Stomach (tissue), 19 donors: ENCODE results near the gene CHD9. TPM values are rescaled to one million over a fixed set of nuclear protein-coding genes. Genes with fewer than 3 reads are reported as not detected.

Experiments used
- DNase-seq, 2 donors: peaks; one replicate each; pipeline versions ENCODE4 v3.0.0 to v3.0.0-alpha.2; 2013 to 2019
- H3K27ac ChIP-seq, 5 donors: fragments of 200-600 bp in 4 of 5; sonication (generic) in 4 of 5; one replicate each; pipeline ENCODE4 v1.5.1; 2013 to 2019; ENCODE audit warnings: mild to moderate bottlenecking in 1 of 5, moderate library complexity in 1 of 5
- H3K27me3 ChIP-seq, 3 donors: fragments of 200-600 bp; sonication (generic); one replicate each; pipeline ENCODE4 v1.5.1; 2017 to 2019; ENCODE audit warnings: mixed run types in 1 of 3
- H3K36me3 ChIP-seq, 4 donors: fragments of 200-600 bp; sonication (generic); 1 replicate in 3 of 4; 2 replicates in 1 of 4; pipeline ENCODE4 v1.5.1; 2016 to 2019
- H3K4me1 ChIP-seq, 4 donors: fragments of 200-600 bp; sonication (generic); one replicate each; pipeline ENCODE4 v1.5.1; 2016 to 2019
- H3K4me3 ChIP-seq, 4 donors: fragments of 200-600 bp; sonication (generic) in 3 of 4; one replicate each; pipeline ENCODE4 v1.5.1; 2016 to 2019; ENCODE audit warnings: mild to moderate bottlenecking in 1 of 4
- H3K9me3 ChIP-seq, 4 donors: fragments of 200-600 bp; sonication (generic); one replicate each; pipeline ENCODE4 v1.5.1; 2016 to 2019
- CTCF ChIP-seq, 7 experiments: fragments of 450-650 bp in 4 of 7; fragments of 200-600 bp in 3 of 7; sonication (generic) in 3 of 7; IDR thresholded peaks; one replicate each; pipeline ENCODE4 v1.5.1; 2016 to 2019; ENCODE audit warnings: antibody characterized with exemption in 7 of 7, control low read depth in 2 of 7, mild to moderate bottlenecking in 1 of 7
- EP300 ChIP-seq: sonication (generic); formaldehyde crosslinking; IDR thresholded peaks from one replicate; pipeline ENCODE4 v1.6.1; 2017; ENCODE audit warnings: antibody characterized with exemption
- POLR2A ChIP-seq, 4 donors: fragments of 450-650 bp; IDR thresholded peaks; one replicate each; pipeline ENCODE4 v1.6.1; 2016; ENCODE audit warnings: antibody characterized with exemption in 4 of 4, control low read depth in 2 of 4, mild to moderate bottlenecking in 1 of 4, moderate library complexity in 1 of 4
- POLR2AphosphoS5 ChIP-seq, 3 donors: sonication (generic); formaldehyde crosslinking; IDR thresholded peaks; one replicate each; pipeline ENCODE4 v1.6.1; 2016; ENCODE audit warnings: antibody characterized with exemption in 3 of 3
- WGBS, 5 donors: extraction: QIAGEN DNeasy Blood & Tissue Kit in 3 of 5; methylation state at CpG; one replicate each; pipeline versions ENCODE4 v1.1.5 to v1.1.7; 2013 to 2018; 5-methylcytosine and 5-hydroxymethylcytosine counted together
- intact Hi-C: fragments of 100-400 bp; cut with DNase I; formaldehyde crosslinking; loops from one replicate; pipeline ENCODE4 v1.15.1; 2023; ENCODE audit warnings: low total_unique reads
- long read RNA-seq, 10 donors: transcript quantifications; one replicate each; lab custom pipeline, GENCODE V29; 2026
- polyA plus RNA-seq, 3 donors: library from polyadenylated mRNA; stranded (reverse); fragments of 200-250 nt; gene quantifications; one replicate each; pipeline ENCODE4 v1.2.3, GENCODE V29; 2013
- total RNA-seq, 5 donors: library from RNA; depleted of rRNA; stranded (reverse); fragments of >200 nt; gene quantifications; one replicate each; pipeline versions ENCODE4 v1.1.0 to v1.2.3, GENCODE V29; 2014 to 2016
- donor health status: healthy with polysubstance abuse.
- donor health status: Bipolar disorder and iron deficiency.
- donor health status: healthy.

CHD9 gene
- total RNA-seq (100 to 1,000 TPM in 2 of 5 donors, 10 to 100 TPM in 3; 26.6 to 224 (median 78.1) TPM), polyA plus RNA-seq (1 to 10 TPM; 8.1 to 9.7 (median 8.7) TPM)
- long read RNA-seq, donor 1 = 0 reads
- long read RNA-seq, donor 2, partial matches to known transcripts = 0 of 1 reads
- long read RNA-seq, donor 2, other reads (novel, unspliced or antisense) = 0 of 1 reads
- long read RNA-seq, donor 3 = 0 reads
- long read RNA-seq, donor 4, partial matches to known transcripts = 0 of 1 reads
- long read RNA-seq, donor 4, other reads (novel, unspliced or antisense) = 0 of 1 reads
- long read RNA-seq, donor 5, partial matches to known transcripts = 0 of 2 reads
- long read RNA-seq, donor 5, other reads (novel, unspliced or antisense) = 0 of 2 reads
- long read RNA-seq, donor 6, partial matches to known transcripts = 16 of 17 reads
- long read RNA-seq, donor 6, other reads (novel, unspliced or antisense) = 0 of 17 reads
- long read RNA-seq, donor 7 = 0 reads
- long read RNA-seq, donor 8 = 0 reads
- long read RNA-seq, donor 9, partial matches to known transcripts = 5 of 8 reads
- long read RNA-seq, donor 9, other reads (novel, unspliced or antisense) = 0 of 8 reads
- long read RNA-seq, donor 10, partial matches to known transcripts = 0 of 1 reads
- long read RNA-seq, donor 10, other reads (novel, unspliced or antisense) = 0 of 1 reads

- TF ChIP-seq CTCF (IDR thresholded peaks at IDR 0.05) (peak in 6 of 7 experiments; percentile 91 to 100 (median 99)), POLR2AphosphoS5 (IDR thresholded peaks at IDR 0.05) (peak; percentile 33 to 82 (median 67)), EP300 (no peak)
- WGBS, 5 donors = 0 to 1% (median 0%) methylated on average over 14 to 62 of the region's 62 CpGs
- intact Hi-C loops = loop anchor here (10.0 kb wide), 1 partner anchor 100 kb away; no protein-coding TSS in a partner anchor
- Histone ChIP-seq H3K27ac (peak within 1 kb of the TSS; percentile 81 to 94 (median 90)), H3K4me3 (peak within 1 kb of the TSS; percentile 67 to 80 (median 72)), H3K27me3 (no peaks in the 10 kb centered on the region), H3K9me3 (no peaks in the 10 kb centered on the region), H3K4me1 (peaks cover 21 to 58% (median 41%) of the 10 kb centered on the region in 4 donors), H3K36me3 (no peaks in the 10 kb centered on the region)
- DNase-seq = peak; percentile 89 to 96
Measured at GRCh38 chr16:53054670-53055485, at the start of gene CHD9. CHD9 (plus strand) TSS chr16:53054991; CDS start chr16:53156090, 101,099 bp downstream.

- no peak for TF ChIP-seq CTCF (IDR thresholded peaks at IDR 0.05)
- no peak for TF ChIP-seq POLR2A (IDR thresholded peaks at IDR 0.05)
- no peak for TF ChIP-seq POLR2AphosphoS5 (IDR thresholded peaks at IDR 0.05)
- no peak for TF ChIP-seq EP300
- H3K9me3 ChIP-seq = no peaks in the 10 kb centered on the region
- no peak for DNase-seq
- intact Hi-C loops = no loop called here
- WGBS, 5 donors = 80 to 95% (median 88%) methylated on average over 1 of the region's 1 CpG
- no peaks in the 10 kb centered on the region for H3K27me3 ChIP-seq
- H3K36me3 ChIP-seq = no peaks in the 10 kb centered on the region
- no peaks in the 10 kb centered on the region for H3K4me1 ChIP-seq
- no peak overlapping the region for H3K27ac ChIP-seq
- H3K4me3 ChIP-seq = no peak overlapping the region
Measured at GRCh38 chr16:53007095-53007494, 47.7 kb upstream of the CHD9 start.

GRCh38 chr16:53014287-53014686 is 40.5 kb upstream of the CHD9 start:
- WGBS, 5 donors = 48 to 75% (median 59%) methylated on average over 4 of the region's 4 CpGs
- TF ChIP-seq POLR2A (IDR thresholded peaks at IDR 0.05) (no peak), POLR2AphosphoS5 (IDR thresholded peaks at IDR 0.05) (no peak), EP300 (no peak), CTCF (IDR thresholded peaks at IDR 0.05) (no peak)
- Histone ChIP-seq H3K36me3 (no peaks in the 10 kb centered on the region), H3K4me3 (no peak overlapping the region), H3K27me3 (peaks cover 0 to 6% (median 0%) of the 10 kb centered on the region in 3 donors), H3K4me1 (no peaks in the 10 kb centered on the region), H3K27ac (no peak overlapping the region), H3K9me3 (no peaks in the 10 kb centered on the region)
- intact Hi-C loops = no loop called here
- DNase-seq = no peak

- H3K27ac ChIP-seq = no peak overlapping the region
- DNase-seq = no peak
- no peak overlapping the region for H3K4me3 ChIP-seq
- no peaks in the 10 kb centered on the region for H3K4me1 ChIP-seq
- 85 to 92% (median 89%) methylated on average over 2 of the region's 2 CpGs for WGBS, 5 donors
- H3K9me3 ChIP-seq = no peaks in the 10 kb centered on the region
- TF ChIP-seq POLR2AphosphoS5 (IDR thresholded peaks at IDR 0.05) = no peak
- no peak for TF ChIP-seq EP300
- no peak for TF ChIP-seq POLR2A (IDR thresholded peaks at IDR 0.05)
- no peak for TF ChIP-seq CTCF (IDR thresholded peaks at IDR 0.05)
- H3K27me3 ChIP-seq = no peaks in the 10 kb centered on the region
- no peaks in the 10 kb centered on the region for H3K36me3 ChIP-seq
- intact Hi-C loops = no loop called here
Measured at GRCh38 chr16:53018834-53019416, 35.9 kb upstream of the CHD9 start.
